HepG2 (cell line): Measurements from ENCODE around the gene MYL11. TPM values are rescaled to one million over a fixed set of nuclear protein-coding genes. Genes with fewer than 3 reads are reported as not detected.

ENCODE experiments used
- AFF4 ChIP-seq: sonication (generic); formaldehyde crosslinking; IDR thresholded peaks from 2 replicates; pipeline ENCODE4 v1.4.0; 2020; ENCODE audit warnings: missing genetic modification reagents
- FOXP4 ChIP-seq: sonication (generic); formaldehyde crosslinking; IDR thresholded peaks from 2 replicates; pipeline ENCODE4 v1.4.0; 2020; ENCODE audit warnings: missing genetic modification reagents
- FUBP1 ChIP-seq: sonication (generic); formaldehyde crosslinking; IDR thresholded peaks from 2 replicates; pipeline ENCODE4 v1.5.1; 2020; ENCODE audit warnings: missing genetic modification reagents, mild to moderate bottlenecking, borderline replicate concordance
- HIC2 ChIP-seq: sonication (generic); formaldehyde crosslinking; IDR thresholded peaks from 2 replicates; pipeline ENCODE4 v1.9.0; 2022; ENCODE audit warnings: low read depth, missing genetic modification reagents
- MAF1 ChIP-seq: sonication (generic); formaldehyde crosslinking; IDR thresholded peaks from 2 replicates; pipeline ENCODE4 v1.5.0; 2020; ENCODE audit warnings: missing genetic modification reagents, borderline replicate concordance
- ZBTB21 ChIP-seq: sonication (generic); formaldehyde crosslinking; IDR thresholded peaks from 2 replicates; pipeline ENCODE4 v1.4.0; 2020; ENCODE audit warnings: missing genetic modification reagents
- ZBTB43 ChIP-seq: sonication (generic); formaldehyde crosslinking; conservative IDR thresholded peaks from 2 replicates; pipeline ENCODE4 v1.4.0; 2020; ENCODE audit warnings: missing genetic modification reagents
- ZMAT3 ChIP-seq: sonication (generic); formaldehyde crosslinking; conservative IDR thresholded peaks from 2 replicates; pipeline ENCODE4 v1.7.0; 2021; ENCODE audit warnings: missing genetic modification reagents
- ZNF687 ChIP-seq: sonication (generic); formaldehyde crosslinking; IDR thresholded peaks from 2 replicates; pipeline ENCODE4 v1.5.1; 2020; ENCODE audit warnings: mild to moderate bottlenecking, missing genetic modification reagents, moderate library complexity
- ZNF792 ChIP-seq: IDR thresholded peaks from 2 replicates; pipeline ENCODE4 v1.6.1; 2016
- ZNF816 ChIP-seq: sonication (generic); formaldehyde crosslinking; IDR thresholded peaks from 2 replicates; pipeline ENCODE4 v1.8.0; 2022; ENCODE audit warnings: missing genetic modification reagents, mild to moderate bottlenecking, borderline replicate concordance
- polyA plus RNA-seq, 8 experiments: library from polyadenylated mRNA; depleted of rRNA in 3 of 8; stranded (reverse) in 7 of 8; unstranded in 1 of 8; fragments of >200 nt; fragmentation: Illumina TruSeq in 4 of 8; extraction: Trizol in 4 of 8; gene quantifications; 2 replicates each; pipeline versions ENCODE4 v1.2.1 to v1.2.3, GENCODE V29; 2011 to 2016; ENCODE audit warnings: low read depth in 4 of 8, missing spikeins in 1 of 8, mixed read lengths in 1 of 8; ENCODE audit not compliant: insufficient read depth in 1 of 8
- total RNA-seq, 5 experiments: library from RNA; depleted of rRNA; stranded (reverse); fragments of >200 nt; fragmentation: Illumina TruSeq; extraction: Trizol; gene quantifications; 2 replicates each; pipeline ENCODE4 v1.2.3, GENCODE V29; 2016; ENCODE audit warnings: low read depth in 1 of 5

MYL11 gene
- total and polyA plus RNA-seq, 2 of the 13 experiments (the other 11 are each of a cell fraction or from before 2014, with no cell fraction given) = not detected

- TF ChIP-seq HIC2 (CRISPR knock-in tag) (peak; percentile 72), ZNF687 (CRISPR knock-in tag) (peak; percentile 97), MAF1 (no peak), ZBTB21 (CRISPR knock-in tag) (no peak), FOXP4 (CRISPR knock-in tag) (peak; percentile 40; the same call in 1 of the 2 replicates), AFF4 (CRISPR knock-in tag) (0 out of 2 replicates have a peak, but pooled peaks have one; percentile 40), ZBTB43 (CRISPR knock-in tag) (peak; percentile 42; the same call in 1 of the 2 replicates), ZNF792 (CRISPR knock-in tag) (0 out of 2 replicates have a peak, but pooled peaks have one; percentile 27), FUBP1 (no peak), ZMAT3 (CRISPR knock-in tag) (0 out of 2 replicates have a peak, but pooled peaks have one; percentile 53), ZNF816 (no peak)
Measured at GRCh38 chr16:30407102-30407803, 32.7 kb downstream of the MYL11 start, which contains the start of gene ZNF771 (continued).
